ENCODE data around the gene AP3D1.

DNA sequence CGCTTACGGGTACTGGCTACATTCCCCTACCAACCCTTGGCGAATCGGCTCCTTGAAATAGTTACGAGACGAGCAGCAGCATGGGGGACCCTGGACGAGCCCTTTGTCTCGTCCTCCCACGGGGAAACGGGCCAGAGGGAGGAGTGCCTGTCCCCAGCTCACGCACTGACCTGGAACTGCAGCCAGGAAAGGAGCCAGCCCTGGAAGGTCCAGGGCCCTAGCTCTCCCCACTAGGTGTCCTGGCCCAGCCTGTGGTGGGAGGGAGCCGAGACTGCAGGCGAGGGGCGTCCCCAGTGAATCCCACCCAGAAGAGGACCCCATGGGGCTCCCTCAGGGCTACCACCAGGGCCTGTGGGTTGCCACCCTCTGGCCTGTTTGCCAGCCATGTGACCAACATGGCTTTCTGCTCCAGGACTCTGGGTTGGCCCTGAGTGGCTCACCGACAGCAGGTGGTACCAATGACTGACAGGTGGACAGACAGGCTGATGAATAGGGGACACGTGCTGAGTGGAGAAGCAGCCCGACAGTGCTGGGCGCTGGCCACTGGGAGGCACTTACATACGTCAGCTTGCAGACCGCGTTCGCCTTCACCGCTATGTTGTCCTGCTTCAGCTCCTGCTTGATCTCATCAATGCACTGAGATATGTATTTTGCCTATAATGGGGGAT lies 13.2 kb downstream of the AP3D1 start:
- TF ChIP-seq EZH2 (IDR thresholded peaks at IDR 0.05), result no peak
- TF ChIP-seq, protein P1, sequence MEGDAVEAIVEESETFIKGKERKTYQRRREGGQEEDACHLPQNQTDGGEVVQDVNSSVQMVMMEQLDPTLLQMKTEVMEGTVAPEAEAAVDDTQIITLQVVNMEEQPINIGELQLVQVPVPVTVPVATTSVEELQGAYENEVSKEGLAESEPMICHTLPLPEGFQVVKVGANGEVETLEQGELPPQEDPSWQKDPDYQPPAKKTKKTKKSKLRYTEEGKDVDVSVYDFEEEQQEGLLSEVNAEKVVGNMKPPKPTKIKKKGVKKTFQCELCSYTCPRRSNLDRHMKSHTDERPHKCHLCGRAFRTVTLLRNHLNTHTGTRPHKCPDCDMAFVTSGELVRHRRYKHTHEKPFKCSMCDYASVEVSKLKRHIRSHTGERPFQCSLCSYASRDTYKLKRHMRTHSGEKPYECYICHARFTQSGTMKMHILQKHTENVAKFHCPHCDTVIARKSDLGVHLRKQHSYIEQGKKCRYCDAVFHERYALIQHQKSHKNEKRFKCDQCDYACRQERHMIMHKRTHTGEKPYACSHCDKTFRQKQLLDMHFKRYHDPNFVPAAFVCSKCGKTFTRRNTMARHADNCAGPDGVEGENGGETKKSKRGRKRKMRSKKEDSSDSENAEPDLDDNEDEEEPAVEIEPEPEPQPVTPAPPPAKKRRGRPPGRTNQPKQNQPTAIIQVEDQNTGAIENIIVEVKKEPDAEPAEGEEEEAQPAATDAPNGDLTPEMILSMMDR (IDR thresholded peaks at IDR 0.05), result no peak

Measured in neural progenitor cell (in vitro differentiated cells).